GM12892 (cell line): Measurements from ENCODE around the gene POU2F1.

Experiments used
- DNase-seq: peaks from one replicate; pipeline ENCODE4 v3.0.0; 2011; ENCODE audit not compliant: insufficient read length
- FAIRE-seq: peaks from 2 replicates; lab custom pipeline; 2011; peaks lifted over from hg19 to GRCh38; lab: Jason Lieb, UNC
- POLR2A ChIP-seq: IDR thresholded peaks from 2 replicates; pipeline ENCODE4 v1.6.1; 2011; ENCODE audit warnings: low read depth, low read length, control low read depth
- POLR2AphosphoS5 ChIP-seq: IDR thresholded peaks from 2 replicates; pipeline ENCODE4 v1.6.1; 2011; ENCODE audit warnings: low read depth, low read length, control low read depth
- TAF1 ChIP-seq: IDR thresholded peaks from 2 replicates; pipeline ENCODE4 v1.6.1; 2011; ENCODE audit warnings: low read depth, mild to moderate bottlenecking, control low read depth, low read length, borderline replicate concordance

The POU2F1 gene

DNA sequence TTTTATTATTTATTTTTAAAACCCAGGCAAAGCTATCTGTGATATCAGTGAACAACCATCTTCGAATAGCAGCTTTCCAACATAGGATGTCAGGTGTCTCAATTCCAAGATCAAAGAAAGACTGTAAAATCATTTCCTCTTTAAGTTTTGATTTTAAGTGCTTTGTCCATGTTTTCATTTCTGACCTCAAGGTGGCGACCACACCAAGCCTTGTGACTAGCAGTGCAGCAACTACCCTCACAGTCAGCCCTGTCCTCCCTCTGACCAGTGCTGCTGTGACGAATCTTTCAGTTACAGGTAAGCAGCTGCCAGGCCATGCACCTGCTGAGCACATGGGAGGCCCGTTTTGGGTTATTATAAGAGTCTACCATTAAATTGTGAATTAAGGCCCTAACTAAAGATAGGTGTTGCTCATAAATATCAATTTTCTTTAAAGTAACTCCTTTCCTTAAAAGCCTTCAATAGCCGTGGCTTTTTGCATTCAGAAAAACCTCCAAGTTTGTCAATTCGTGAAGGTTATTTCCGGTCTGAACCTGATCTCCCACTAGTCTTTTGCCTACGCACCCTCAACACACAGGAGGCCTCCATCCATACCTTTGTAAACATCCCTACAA, 180.7 kb downstream of the POU2F1 start:
- DNase-seq: no peak
- TF ChIP-seq POLR2A: no peak
- TF ChIP-seq POLR2AphosphoS5: no peak
- no peak for TF ChIP-seq TAF1

DNA sequence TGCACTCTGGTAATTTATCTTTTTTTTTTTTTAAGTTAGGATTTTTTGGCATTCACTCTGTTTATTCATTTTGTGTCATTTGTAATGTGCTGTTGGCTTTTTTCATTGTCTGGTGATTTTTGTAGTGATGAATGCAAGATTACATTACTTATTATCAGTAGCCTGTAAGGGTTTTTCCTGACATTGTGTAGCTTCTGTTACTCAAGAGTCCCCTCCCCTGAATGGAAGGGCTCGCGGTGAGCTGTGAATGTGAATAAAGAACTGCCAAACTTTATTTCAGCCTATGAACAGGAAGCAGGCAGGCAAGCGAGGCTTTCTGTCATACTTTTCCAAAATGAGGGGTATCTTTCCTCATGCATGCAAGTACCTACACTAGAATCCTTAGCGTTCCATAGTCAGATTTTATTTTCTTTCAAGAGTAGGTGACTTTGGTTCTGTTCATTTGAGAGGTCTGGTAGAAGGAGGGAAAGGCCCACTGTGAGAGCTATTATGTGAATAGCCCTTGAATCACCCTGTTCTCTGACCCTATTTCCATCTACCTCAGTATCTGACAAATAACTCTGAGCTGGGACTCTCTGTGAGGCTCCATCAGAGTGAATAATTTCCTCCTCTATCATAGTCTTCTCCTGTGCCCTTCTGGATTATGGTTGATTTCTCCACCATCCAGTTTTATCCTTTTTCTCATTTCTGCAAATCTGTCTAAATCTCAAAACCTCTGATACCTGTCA, 183.6 kb downstream of the POU2F1 start:
- no peak for FAIRE-seq
- TF ChIP-seq POLR2AphosphoS5 (no peak), TAF1 (no peak), POLR2A (no peak)
- DNase-seq: no peak

More for the DNA sequence above, 180.7 kb downstream of the POU2F1 start:
- peak; percentile 88 for FAIRE-seq

DNA sequence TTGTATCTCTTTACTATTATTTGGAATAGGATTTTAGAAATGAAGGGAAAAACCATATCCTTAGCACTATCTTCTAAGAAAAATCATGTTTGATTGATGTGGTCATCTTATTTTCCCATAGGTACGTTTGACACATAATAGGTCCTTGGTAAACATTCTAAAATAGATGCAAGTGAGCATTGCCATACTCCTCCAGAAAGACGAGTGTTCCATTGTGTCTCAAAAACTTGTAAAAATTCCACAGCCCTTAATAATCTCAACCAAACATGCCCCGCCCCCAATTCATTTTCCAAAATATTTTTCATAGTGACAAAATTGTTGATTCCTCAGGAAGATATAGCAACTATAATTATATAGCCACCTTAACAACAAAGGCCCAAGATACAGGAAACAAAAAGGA, 184.2 kb downstream of the POU2F1 start:
- TF ChIP-seq POLR2A: no peak
- no peak for TF ChIP-seq TAF1
- TF ChIP-seq POLR2AphosphoS5: no peak
- FAIRE-seq (no peak), DNase-seq (no peak)

DNA sequence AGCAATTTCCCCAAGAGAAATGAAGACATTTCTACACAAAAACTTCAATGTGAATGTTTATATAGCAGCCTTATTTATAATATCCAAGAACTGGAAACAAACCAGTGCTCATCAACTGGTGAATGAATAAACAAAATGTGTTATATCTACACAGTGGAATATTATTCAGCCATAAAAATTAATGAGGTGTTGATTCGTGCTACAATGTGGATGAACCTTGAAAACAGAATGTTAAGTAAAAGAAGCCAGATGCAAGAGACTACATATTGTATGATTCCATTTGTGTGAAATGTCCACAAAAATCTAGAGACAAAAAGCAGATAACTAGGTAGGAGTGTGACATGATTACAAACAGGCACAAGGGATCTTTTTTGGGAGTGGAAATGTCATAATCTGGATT, 187.7 kb downstream of the POU2F1 start:
- FAIRE-seq: no peak
- no peak for DNase-seq
- TF ChIP-seq TAF1: no peak
- no peak for TF ChIP-seq POLR2AphosphoS5
- no peak for TF ChIP-seq POLR2A

DNA sequence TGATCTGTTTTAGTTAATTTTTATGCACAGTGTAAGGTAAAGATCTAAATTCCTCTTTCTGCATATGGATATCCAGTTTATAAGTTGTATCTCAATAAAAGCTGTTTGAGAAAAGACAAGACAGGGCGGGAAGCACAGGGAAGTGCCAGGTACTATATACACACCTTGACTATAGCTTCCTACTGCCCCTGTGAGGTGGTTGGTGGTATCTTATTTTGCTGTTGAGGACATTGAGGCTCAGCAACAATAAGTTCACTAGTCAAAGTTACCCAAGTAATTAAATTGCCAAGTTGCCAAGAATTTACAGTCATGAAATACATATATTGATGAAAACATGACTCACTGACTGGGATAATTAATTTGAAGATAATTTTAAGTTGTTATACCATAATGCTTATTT, 188.5 kb downstream of the POU2F1 start:
- no peak for DNase-seq
- TF ChIP-seq POLR2AphosphoS5: no peak
- TF ChIP-seq TAF1: no peak
- no peak for TF ChIP-seq POLR2A
- peak; percentile 33 for FAIRE-seq

DNA sequence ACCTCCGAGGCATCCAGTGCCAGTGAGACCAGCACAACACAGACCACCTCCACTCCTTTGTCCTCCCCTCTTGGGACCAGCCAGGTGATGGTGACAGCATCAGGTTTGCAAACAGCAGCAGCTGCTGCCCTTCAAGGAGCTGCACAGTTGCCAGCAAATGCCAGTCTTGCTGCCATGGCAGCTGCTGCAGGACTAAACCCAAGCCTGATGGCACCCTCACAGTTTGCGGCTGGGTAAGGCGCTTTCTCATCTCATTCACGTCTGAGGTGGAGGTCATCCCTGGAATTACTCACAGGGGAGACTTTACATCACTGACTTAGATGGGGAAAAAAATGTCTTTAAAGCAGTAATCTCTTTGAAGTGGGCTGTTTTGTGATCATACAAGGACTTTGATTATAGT, 191.4 kb downstream of the POU2F1 start:
- TF ChIP-seq POLR2A (no peak), TAF1 (no peak), POLR2AphosphoS5 (no peak)
- DNase-seq (no peak), FAIRE-seq (no peak)

DNA sequence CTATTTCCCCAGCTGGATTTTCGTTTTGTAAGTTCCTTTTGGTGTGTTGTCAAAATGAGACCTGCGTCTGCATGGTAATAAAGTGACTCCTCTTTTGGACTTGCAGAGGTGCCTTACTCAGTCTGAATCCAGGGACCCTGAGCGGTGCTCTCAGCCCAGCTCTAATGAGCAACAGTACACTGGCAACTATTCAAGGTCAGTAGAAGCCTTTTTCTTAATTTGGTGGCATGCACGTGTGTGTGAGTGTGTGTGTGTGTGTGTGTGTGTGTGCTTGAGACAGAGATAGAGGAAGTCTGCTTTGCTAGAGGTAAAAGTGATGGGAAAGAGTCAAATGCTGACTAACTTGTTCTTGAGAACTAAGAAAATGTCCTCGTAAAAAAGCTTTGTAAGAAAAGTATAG, 192.2 kb downstream of the POU2F1 start:
- no peak for DNase-seq
- TF ChIP-seq POLR2A (no peak), TAF1 (no peak), POLR2AphosphoS5 (no peak)
- no peak for FAIRE-seq

DNA sequence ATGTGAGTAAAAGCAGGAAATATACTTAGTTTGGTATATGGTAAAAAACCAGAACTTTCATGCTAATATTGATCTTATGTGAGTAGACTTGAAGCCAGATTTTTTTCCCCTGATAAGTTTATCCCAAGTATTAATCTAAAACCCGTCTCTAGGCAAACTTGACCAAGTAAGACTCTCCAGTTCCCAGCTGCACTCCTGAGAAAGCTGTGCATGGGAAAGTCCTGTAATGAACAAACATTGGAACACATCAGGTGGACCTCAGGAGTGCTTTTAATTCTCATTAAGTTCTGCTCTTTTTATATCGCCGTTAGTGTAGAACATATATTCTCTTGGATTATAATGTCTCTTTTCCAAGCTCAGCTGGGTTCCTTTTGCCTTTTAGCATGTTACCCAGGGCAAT, 192.6 kb downstream of the POU2F1 start:
- DNase-seq: no peak
- TF ChIP-seq TAF1 (no peak), POLR2AphosphoS5 (no peak), POLR2A (no peak)
- no peak for FAIRE-seq

DNA sequence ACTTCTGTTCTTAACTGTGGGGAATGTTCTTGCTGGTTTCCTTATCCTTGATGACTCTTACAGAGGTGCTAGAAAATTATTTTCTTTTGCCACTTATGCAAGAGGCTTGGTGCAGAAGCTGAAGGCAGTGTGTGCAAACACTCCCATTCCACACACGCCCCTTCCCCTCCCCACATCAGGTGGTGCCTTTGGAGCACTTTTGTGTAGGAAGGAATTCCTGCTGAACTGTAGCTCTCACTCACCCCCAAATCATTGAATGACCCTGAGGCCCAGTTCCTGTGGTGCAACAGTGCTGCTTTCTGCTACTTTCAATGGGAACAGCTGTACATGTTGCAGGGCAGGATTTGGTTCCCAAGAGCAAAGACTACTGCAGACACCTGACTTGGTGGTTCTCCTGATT, 195.8 kb downstream of the POU2F1 start:
- FAIRE-seq: no peak
- DNase-seq: no peak
- no peak for TF ChIP-seq POLR2AphosphoS5
- no peak for TF ChIP-seq TAF1

DNA sequence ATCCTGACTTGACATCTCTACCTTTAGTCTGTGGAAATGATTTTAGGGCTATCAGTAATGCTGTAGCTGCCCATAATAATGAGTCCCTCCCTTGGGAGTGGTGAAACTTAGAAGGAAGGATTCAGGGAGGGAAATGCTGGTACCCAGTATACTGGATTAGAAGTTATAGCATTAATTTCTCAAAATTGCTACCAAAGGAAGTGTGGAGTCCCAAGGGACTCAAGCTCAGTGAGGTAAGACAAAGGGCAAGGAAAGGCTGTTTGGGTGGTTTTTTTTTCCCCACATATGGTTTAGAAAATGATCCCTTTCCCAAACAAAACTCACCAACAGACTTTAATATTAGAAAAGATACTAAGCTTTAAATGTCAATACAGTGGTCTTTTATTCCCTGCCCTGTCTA, 197.7 kb downstream of the POU2F1 start:
- TF ChIP-seq TAF1 (no peak), POLR2AphosphoS5 (no peak), POLR2A (no peak)
- no peak for FAIRE-seq
- no peak for DNase-seq

DNA sequence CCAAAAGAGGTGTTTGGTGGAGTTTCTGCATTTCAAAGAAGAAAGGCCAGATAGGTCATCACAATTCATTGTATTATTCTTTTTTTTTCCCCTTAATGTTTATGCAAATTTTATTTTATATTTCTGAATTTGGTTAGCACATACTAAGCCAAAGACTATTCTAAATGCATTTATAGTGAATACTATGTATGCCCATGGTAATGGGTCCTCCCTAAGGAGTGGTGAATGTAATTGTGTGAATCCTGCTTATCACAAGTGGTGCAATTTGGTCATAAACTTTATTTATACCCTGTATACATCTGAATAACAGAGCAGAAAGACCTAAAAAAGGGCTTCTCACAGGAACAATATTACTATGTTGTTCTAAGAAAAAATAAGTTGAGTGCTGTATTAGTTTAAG, 198.6 kb downstream of the POU2F1 start:
- no peak for DNase-seq
- TF ChIP-seq POLR2AphosphoS5 (no peak), TAF1 (no peak), POLR2A (no peak)
- FAIRE-seq: no peak

DNA sequence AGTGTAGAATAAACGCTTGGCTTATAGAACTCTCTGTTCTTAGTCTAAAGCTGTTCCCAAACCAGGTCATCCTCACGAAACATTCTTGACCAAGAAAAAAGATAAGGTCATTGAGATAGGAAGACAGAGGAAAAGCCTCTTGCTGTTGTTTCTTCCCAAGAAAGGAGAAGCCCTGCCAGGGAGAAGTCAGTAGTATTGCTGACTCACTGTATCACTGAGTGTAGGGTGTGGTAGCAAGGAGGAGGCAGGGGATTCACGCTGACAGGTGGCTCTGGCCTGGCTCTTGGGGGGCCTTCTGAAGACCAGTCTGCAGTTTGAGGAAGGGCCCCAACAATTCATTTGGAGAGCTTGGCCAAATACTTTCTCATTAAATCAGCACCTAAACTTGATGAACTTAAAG, 199.8 kb downstream of the POU2F1 start:
- TF ChIP-seq POLR2AphosphoS5: no peak
- TF ChIP-seq TAF1: no peak
- no peak for TF ChIP-seq POLR2A
- no peak for DNase-seq
- FAIRE-seq: no peak
